Measurements from ENCODE around the gene ZBTB4.
A peak's percentile ranks its signal among the peaks of the same experiment; 100 is the strongest.

ZBTB4 gene

DNA sequence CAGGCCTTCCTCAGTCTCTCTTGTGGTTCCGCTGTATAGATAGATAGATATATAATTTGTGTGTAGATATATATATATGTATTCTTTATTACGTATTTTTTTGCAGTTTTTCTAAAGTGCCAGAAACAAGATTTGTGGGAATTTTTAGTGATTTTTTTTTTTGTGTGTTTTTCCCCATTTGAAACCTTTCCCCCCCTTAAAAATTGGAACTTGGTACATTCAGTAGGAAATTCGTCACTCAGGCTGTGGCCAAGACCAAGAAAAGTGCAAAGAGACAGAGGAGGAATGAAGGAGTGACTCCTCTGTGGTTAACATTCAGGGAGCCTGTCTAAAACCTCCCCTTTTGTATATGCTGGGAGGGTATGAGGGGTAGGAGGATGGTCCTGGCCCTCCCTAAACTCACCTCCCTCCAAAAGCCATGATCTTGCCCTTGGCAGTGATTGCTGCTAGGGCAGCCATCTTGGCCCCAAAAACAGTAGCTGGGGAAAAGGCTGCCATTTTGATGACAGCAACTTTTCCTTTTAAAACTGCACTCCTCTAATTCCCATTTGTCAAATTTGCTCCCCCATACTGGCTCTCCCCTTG lies 19.4 kb downstream of the ZBTB4 start:
- Histone ChIP-seq H3K27me3 (replicated peaks; ENCODE audit: control insufficient read depth, insufficient read depth, low read length) (no peaks in the 10 kb centered on the region), H3K9me3 (ENCODE audit: control insufficient read depth, low read length) (no peaks in the 10 kb centered on the region), H3K9ac (ENCODE audit: low read length) (no peak overlapping the region), H3K4me1 (ENCODE audit: control insufficient read depth, insufficient read depth, low read length) (peaks cover 14% of the 10 kb centered on the region), H3K36me3 (ENCODE audit: control insufficient read depth, insufficient read depth, low read length, severe bottlenecking) (peaks cover 29% of the 10 kb centered on the region), H3K4me3 (ENCODE audit: low read length) (no peak overlapping the region)
- no peak for DNase-seq (ENCODE audit: low read depth)

DNA sequence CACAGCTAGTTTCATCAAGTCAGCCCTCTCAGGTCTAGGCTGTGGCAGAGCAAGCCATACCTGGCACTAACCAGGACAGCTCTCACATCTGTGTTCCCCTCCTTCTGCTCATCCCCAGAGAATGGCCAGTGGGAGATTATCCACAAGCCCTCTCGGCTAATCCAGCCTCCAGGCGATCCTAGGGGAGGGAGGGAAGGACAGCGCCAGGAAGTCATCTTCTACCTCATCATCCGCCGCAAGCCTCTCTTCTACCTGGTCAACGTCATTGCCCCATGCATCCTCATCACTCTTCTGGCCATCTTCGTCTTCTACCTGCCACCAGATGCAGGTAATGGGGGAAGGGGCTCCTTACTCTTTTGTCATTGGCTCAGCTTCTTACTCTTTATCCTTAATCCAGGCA lies 31.0 kb downstream of the ZBTB4 start:
- H3K27me3 ChIP-seq (replicated peaks; ENCODE audit: control insufficient read depth, insufficient read depth, low read length): peaks cover 27% of the 10 kb centered on the region
- H3K9me3 ChIP-seq (ENCODE audit: control insufficient read depth, low read length): no peaks in the 10 kb centered on the region
- DNase-seq (ENCODE audit: low read depth): no peak
- H3K4me3 ChIP-seq (ENCODE audit: low read length): no peak overlapping the region
- H3K36me3 ChIP-seq (ENCODE audit: control insufficient read depth, insufficient read depth, low read length, severe bottlenecking): no peaks in the 10 kb centered on the region
- H3K4me1 ChIP-seq (ENCODE audit: control insufficient read depth, insufficient read depth, low read length): peaks cover 7% of the 10 kb centered on the region
- no peak overlapping the region for H3K9ac ChIP-seq (ENCODE audit: low read length)

DNA sequence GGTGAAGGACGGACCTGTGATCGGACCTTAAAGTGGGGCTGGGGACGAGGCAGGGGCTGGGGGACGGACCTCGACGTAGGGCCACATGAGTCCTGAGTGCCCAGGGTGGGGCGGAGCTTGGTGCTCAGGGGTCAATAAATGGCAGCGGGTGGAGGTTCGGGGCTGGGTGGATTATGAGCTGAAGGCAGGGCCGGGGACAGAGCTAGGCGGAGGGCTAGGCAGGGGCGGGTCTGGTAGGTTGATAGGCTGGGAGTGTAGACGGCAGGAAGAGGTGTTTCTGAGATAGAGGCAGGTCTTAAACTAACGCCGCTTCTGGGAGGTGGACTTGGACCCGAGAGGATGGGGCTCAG lies 33.8 kb downstream of the ZBTB4 start:
- H3K27me3 ChIP-seq (replicated peaks; ENCODE audit: control insufficient read depth, insufficient read depth, low read length): peaks cover 27% of the 10 kb centered on the region
- peak overlapping the region; percentile 70 for H3K4me3 ChIP-seq (ENCODE audit: low read length)
- no peaks in the 10 kb centered on the region for H3K36me3 ChIP-seq (ENCODE audit: control insufficient read depth, insufficient read depth, low read length, severe bottlenecking)
- H3K4me1 ChIP-seq (ENCODE audit: control insufficient read depth, insufficient read depth, low read length): peaks cover 13% of the 10 kb centered on the region
- no peak overlapping the region for H3K9ac ChIP-seq (ENCODE audit: low read length)
- H3K9me3 ChIP-seq (ENCODE audit: control insufficient read depth, low read length): no peaks in the 10 kb centered on the region
- no peak for DNase-seq (ENCODE audit: low read depth)

DNA sequence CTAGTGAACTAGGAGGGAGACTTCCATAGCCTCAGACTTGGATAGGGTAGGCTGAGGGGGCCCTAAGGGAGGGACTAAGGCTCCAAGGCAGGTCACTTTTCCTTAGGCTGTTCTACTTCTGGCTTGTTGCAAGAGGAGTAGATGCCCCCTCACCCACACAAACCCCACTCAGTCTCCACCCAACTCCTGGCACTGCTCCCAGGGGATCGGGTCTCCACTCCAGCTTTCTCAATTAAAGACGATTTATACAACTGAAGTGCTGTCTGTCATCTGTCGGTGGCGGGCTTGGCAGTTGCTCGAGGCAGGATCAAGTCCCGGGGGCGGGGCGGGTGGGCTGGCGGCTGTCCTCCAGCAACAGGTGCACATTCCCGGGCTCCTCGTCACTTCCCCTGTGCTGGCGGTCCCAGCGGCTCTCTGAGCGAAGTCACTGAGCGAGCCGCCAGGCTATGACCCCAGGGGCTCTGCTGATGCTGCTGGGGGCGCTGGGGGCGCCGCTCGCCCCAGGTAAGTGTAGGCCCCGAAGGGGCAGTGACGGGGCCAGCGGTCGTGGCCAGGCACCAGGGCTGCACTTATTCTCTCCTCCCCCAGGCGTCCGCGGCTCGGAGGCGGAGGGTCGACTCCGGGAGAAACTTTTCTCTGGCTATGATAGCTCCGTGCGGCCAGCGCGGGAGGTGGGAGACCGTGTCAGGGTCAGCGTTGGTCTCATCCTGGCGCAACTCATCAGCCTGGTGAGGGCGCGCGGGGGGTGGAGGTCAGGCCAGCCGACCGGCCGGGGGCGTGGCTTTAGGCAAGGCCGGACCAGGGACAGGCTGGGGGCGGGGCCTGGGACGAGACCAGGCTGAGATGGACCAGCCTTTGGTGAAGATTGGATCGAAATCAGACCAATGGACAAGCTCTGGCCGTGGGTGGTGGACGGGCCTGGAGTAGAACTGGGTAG lies 34.5 kb downstream of the ZBTB4 start, which contains the start of gene CHRNB1:
Gene CHRNB1, plus strand, starts transcription at position 380 of the 937 bp plus-strand sequence. Its CDS starts 67 bp downstream, at position 447.
- H3K9ac ChIP-seq (ENCODE audit: low read length): no peak within 1 kb of the TSS
- peak within 1 kb of the TSS; percentile 70 for H3K4me3 ChIP-seq (ENCODE audit: low read length)
- peak; percentile 48 for DNase-seq (ENCODE audit: low read depth)
- H3K9me3 ChIP-seq (ENCODE audit: control insufficient read depth, low read length): no peaks in the 10 kb centered on the region
- peaks cover 27% of the 10 kb centered on the region for H3K27me3 ChIP-seq (replicated peaks; ENCODE audit: control insufficient read depth, insufficient read depth, low read length)
- H3K36me3 ChIP-seq (ENCODE audit: control insufficient read depth, insufficient read depth, low read length, severe bottlenecking): no peaks in the 10 kb centered on the region
- H3K4me1 ChIP-seq (ENCODE audit: control insufficient read depth, insufficient read depth, low read length): peaks cover 18% of the 10 kb centered on the region

DNA sequence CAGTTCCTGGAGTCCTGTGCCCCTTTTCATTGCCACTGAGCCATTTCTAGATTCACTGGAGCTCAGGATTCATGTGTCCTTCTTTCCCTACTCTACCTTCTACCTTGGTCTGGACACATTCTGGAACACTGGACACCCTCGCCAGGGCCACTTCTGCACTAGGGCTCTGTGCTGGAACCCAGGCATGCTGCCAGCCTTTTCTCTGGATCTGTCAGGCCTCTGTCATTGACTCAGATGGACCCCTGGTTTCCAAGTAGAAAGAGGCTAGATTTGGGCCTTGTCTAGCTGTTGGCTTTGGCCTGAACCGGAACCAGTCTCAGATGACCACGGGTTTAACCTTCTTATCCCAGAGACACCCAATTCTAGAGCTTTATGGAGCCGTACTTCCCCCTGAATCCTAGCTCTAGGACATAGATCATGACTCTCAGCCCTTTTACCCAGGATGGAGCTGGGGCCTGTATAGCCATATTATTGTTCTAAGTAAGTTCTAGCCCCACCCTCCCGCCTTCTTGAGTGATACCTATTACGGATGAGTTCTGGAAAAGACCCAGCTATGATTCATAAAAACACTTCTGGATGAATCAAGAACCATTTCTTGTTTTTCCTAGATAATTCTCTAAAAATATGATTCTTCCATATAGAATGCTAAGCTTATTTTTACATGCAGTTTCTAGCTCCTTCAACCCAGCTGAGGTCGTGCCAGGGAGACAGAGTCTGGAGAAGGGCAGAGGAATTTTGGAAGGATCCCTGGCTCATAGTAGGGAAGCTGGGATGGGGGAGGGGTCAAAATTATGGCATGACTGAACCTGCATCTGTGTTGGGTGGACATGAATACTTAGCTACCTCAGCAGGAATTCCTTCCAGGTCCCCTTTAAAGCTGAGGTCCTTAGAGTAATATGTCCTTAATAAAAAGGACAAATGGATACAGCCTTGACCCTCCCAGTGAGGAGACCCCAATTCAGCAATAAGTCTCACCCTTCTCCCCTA lies 35.6 kb downstream of the ZBTB4 start:
- Histone ChIP-seq H3K9me3 (ENCODE audit: control insufficient read depth, low read length) (no peaks in the 10 kb centered on the region), H3K4me1 (ENCODE audit: control insufficient read depth, insufficient read depth, low read length) (peaks cover 21% of the 10 kb centered on the region), H3K36me3 (ENCODE audit: control insufficient read depth, insufficient read depth, low read length, severe bottlenecking) (no peaks in the 10 kb centered on the region), H3K27me3 (replicated peaks; ENCODE audit: control insufficient read depth, insufficient read depth, low read length) (peaks cover 31% of the 10 kb centered on the region), H3K9ac (ENCODE audit: low read length) (no peak overlapping the region), H3K4me3 (ENCODE audit: low read length) (no peak overlapping the region)
- DNase-seq (ENCODE audit: low read depth): peak; percentile 31

DNA sequence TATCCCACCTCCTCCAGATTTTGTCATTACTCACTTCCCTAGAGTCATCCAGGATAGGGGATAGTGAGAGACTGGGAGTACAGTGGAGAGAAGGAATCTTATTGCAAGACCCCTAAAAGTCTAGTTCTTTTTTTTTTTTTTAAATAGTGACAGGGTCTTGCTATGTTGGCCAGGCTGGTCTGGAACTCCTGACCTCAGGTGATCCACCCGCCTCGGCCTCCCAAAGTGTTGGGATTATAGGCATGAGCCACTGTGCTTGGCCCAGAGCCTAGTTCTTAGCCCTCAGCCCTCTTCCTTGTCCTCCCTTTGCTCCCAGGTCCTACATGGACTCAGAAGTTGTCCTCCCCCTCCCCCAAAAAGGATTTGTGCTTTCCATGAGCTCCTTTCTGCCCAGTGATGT lies 37.3 kb downstream of the ZBTB4 start:
- Histone ChIP-seq H3K36me3 (ENCODE audit: control insufficient read depth, insufficient read depth, low read length, severe bottlenecking) (no peaks in the 10 kb centered on the region), H3K27me3 (replicated peaks; ENCODE audit: control insufficient read depth, insufficient read depth, low read length) (peaks cover 30% of the 10 kb centered on the region), H3K4me1 (ENCODE audit: control insufficient read depth, insufficient read depth, low read length) (peaks cover 24% of the 10 kb centered on the region), H3K9ac (ENCODE audit: low read length) (no peak overlapping the region), H3K9me3 (ENCODE audit: control insufficient read depth, low read length) (no peaks in the 10 kb centered on the region), H3K4me3 (ENCODE audit: low read length) (no peak overlapping the region)
- no peak for DNase-seq (ENCODE audit: low read depth)

DNA sequence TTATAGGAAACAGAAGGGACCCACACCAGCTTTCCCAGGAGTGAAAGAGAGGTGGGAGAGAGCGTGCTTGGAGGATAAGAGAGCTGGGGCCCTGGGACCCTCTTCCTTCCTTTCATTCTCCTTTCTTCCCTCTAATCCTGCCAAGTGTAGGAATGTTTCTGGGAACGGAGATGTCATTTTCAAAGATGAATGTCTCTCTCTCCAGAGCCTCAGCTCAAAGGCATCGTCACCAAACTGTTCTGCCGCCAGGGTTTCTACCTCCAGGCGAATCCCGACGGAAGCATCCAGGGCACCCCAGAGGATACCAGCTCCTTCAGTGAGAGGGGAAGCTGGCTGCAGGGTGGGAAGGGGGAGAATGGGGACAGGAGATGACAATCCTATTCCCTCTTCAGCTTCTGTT lies 38.2 kb downstream of the ZBTB4 start:
- Histone ChIP-seq H3K4me3 (ENCODE audit: low read length) (no peak overlapping the region), H3K4me1 (ENCODE audit: control insufficient read depth, insufficient read depth, low read length) (peaks cover 24% of the 10 kb centered on the region), H3K27me3 (replicated peaks; ENCODE audit: control insufficient read depth, insufficient read depth, low read length) (peaks cover 23% of the 10 kb centered on the region), H3K9ac (ENCODE audit: low read length) (no peak overlapping the region), H3K9me3 (ENCODE audit: control insufficient read depth, low read length) (no peaks in the 10 kb centered on the region), H3K36me3 (ENCODE audit: control insufficient read depth, insufficient read depth, low read length, severe bottlenecking) (no peaks in the 10 kb centered on the region)
- no peak for DNase-seq (ENCODE audit: low read depth)

DNA sequence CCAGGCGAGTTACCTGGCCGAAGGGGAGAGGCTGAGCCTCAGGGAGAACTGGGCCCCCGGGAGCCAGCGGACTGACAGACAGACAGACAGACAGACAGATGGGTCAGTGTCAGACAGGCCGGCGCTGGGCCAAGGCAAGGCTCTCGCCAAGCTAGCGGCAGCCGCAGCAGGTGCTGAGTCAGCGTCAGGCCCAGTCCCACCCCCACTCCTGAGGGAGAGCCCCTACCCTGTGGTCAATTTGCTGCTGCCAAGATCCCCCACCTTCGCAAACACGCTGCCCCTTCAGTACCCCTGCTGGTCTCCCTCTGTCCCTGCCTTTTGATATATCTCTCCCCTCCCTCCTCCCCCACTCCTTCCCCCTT lies 38.6 kb downstream of the ZBTB4 start:
- no peak overlapping the region for H3K9ac ChIP-seq (ENCODE audit: low read length)
- H3K4me1 ChIP-seq (ENCODE audit: control insufficient read depth, insufficient read depth, low read length): peaks cover 25% of the 10 kb centered on the region
- no peak overlapping the region for H3K4me3 ChIP-seq (ENCODE audit: low read length)
- no peaks in the 10 kb centered on the region for H3K36me3 ChIP-seq (ENCODE audit: control insufficient read depth, insufficient read depth, low read length, severe bottlenecking)
- H3K9me3 ChIP-seq (ENCODE audit: control insufficient read depth, low read length): no peaks in the 10 kb centered on the region
- H3K27me3 ChIP-seq (replicated peaks; ENCODE audit: control insufficient read depth, insufficient read depth, low read length): peaks cover 19% of the 10 kb centered on the region
- peak; percentile 43 for DNase-seq (ENCODE audit: low read depth)

DNA sequence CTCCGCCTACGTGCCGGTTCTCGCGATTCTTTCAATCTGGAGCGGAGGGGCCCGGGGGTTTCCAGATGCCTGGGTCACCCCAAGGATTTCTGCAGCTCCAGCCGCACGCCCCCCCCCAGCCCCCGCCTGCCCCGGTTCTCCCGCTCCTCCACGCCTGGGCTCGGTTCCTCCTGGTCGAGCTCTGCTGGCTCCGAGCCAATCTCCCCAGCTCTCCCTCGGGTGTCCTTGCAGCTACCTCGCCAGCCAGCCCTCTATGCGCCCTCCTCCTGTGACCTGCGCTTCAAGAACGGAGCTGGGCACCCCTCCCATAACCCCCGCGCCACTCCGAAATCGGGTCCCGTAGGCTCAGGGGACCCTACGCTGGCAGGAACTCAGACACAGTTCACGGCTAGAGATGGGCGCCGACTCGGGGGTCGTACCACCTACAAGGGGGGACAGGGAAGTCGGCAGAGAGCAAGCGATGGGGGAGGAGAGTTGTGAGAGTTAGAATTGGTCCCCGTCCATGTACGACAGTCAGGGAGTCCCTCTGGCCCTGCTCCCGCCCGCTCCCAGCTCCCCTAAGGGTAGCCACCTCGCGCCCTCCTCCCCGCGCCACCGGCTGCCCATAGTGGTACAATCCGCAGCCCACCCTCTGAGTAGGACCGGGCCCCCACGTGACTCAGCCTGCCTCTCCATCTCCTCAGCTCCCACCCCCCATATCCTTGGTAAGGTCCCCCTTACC lies 39.2 kb downstream of the ZBTB4 start:
- H3K36me3 ChIP-seq (ENCODE audit: control insufficient read depth, insufficient read depth, low read length, severe bottlenecking): no peaks in the 10 kb centered on the region
- DNase-seq (ENCODE audit: low read depth): peak; percentile 72
- H3K9ac ChIP-seq (ENCODE audit: low read length): peak overlapping the region; percentile 54
- H3K9me3 ChIP-seq (ENCODE audit: control insufficient read depth, low read length): no peaks in the 10 kb centered on the region
- peak overlapping the region; percentile 71 for H3K4me3 ChIP-seq (ENCODE audit: low read length)
- H3K4me1 ChIP-seq (ENCODE audit: control insufficient read depth, insufficient read depth, low read length): peaks cover 28% of the 10 kb centered on the region
- H3K27me3 ChIP-seq (replicated peaks; ENCODE audit: control insufficient read depth, insufficient read depth, low read length): peaks cover 15% of the 10 kb centered on the region

DNA sequence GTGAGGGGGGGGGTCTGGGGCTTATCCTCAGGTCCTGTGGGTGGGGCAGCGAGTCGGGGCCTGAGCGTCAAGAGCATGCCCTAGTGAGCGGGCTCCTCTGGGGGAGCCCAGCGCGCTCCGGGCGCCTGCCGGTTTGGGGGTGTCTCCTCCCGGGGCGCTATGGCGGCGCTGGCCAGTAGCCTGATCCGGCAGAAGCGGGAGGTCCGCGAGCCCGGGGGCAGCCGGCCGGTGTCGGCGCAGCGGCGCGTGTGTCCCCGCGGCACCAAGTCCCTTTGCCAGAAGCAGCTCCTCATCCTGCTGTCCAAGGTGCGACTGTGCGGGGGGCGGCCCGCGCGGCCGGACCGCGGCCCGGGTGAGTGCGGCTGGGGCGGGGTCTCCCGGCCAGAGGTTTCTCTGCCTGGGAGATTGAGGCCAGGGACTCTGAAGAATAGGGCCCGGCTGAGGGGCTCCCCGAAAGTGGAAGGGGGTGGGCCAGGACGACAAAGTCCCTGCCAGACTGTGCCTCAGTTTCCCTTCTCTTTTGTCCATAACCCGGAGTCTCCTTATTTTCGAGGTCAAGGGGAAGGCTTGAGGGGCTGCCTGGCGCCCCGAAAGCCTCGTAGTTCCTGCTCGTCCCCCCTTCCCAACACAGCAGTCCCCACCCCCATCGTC lies 39.8 kb downstream of the ZBTB4 start, which contains the start of gene FGF11:
Gene FGF11, plus strand, starts transcription at position 51 of the 651 bp plus-strand sequence. Its CDS starts 109 bp downstream, at position 160.
- peak; percentile 33 for DNase-seq (ENCODE audit: low read depth)
- Histone ChIP-seq H3K4me3 (ENCODE audit: low read length) (peak within 1 kb of the TSS; percentile 71), H3K27me3 (replicated peaks; ENCODE audit: control insufficient read depth, insufficient read depth, low read length) (peaks cover 15% of the 10 kb centered on the region), H3K4me1 (ENCODE audit: control insufficient read depth, insufficient read depth, low read length) (peaks cover 28% of the 10 kb centered on the region), H3K9ac (ENCODE audit: low read length) (peak within 1 kb of the TSS; percentile 54), H3K9me3 (ENCODE audit: control insufficient read depth, low read length) (no peaks in the 10 kb centered on the region), H3K36me3 (ENCODE audit: control insufficient read depth, insufficient read depth, low read length, severe bottlenecking) (no peaks in the 10 kb centered on the region)
